ENCODE results near the gene NRG2. TPM values are rescaled to one million over a fixed set of nuclear protein-coding genes. Genes with fewer than 3 reads are reported as not detected.

NRG2 gene
- total and polyA plus RNA-seq, 11 donors, result 0.72 to 4.8 (median 3.4) TPM

DNA sequence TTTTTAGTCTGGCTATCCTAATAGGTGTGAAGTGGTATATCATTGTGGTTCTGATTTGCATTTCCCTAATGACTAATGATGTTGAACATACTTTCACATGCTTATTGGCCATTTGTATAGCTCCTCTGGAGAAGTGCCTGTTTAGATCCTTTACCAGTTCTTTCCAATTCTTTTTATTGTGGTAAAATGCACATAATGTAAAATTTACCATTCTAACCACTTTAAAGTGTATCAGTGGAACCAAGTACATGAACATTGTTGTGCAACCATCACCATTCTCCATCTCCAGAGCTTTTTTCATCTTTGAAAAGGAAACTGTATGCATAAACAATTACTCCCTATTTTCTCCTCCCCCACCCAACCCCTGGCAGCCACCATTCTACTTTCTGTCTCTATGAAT is 95.4 kb downstream of the NRG2 start:
- DNase-seq (no peak), ATAC-seq (no peak)
- H3K4me3 ChIP-seq, result no peak overlapping the region
- peaks cover 0 to 38% (median 15%) of the 10 kb centered on the region in 12 donors for H3K4me1 ChIP-seq
- intact Hi-C loops (cut with DNase I), result no loop called here
- no peak overlapping the region for H3K27ac ChIP-seq
- TF ChIP-seq POLR2A (IDR thresholded peaks at IDR 0.05), result no peak
- TF ChIP-seq, protein P1, sequence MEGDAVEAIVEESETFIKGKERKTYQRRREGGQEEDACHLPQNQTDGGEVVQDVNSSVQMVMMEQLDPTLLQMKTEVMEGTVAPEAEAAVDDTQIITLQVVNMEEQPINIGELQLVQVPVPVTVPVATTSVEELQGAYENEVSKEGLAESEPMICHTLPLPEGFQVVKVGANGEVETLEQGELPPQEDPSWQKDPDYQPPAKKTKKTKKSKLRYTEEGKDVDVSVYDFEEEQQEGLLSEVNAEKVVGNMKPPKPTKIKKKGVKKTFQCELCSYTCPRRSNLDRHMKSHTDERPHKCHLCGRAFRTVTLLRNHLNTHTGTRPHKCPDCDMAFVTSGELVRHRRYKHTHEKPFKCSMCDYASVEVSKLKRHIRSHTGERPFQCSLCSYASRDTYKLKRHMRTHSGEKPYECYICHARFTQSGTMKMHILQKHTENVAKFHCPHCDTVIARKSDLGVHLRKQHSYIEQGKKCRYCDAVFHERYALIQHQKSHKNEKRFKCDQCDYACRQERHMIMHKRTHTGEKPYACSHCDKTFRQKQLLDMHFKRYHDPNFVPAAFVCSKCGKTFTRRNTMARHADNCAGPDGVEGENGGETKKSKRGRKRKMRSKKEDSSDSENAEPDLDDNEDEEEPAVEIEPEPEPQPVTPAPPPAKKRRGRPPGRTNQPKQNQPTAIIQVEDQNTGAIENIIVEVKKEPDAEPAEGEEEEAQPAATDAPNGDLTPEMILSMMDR (IDR thresholded peaks at IDR 0.05), result no peak
- H3K36me3 ChIP-seq, result no peaks in the 10 kb centered on the region
- H3K9me3 ChIP-seq, result peaks cover 0 to 9% (median under 1%) of the 10 kb centered on the region in 12 donors
- H3K27me3 ChIP-seq, result no peaks in the 10 kb centered on the region

DNA sequence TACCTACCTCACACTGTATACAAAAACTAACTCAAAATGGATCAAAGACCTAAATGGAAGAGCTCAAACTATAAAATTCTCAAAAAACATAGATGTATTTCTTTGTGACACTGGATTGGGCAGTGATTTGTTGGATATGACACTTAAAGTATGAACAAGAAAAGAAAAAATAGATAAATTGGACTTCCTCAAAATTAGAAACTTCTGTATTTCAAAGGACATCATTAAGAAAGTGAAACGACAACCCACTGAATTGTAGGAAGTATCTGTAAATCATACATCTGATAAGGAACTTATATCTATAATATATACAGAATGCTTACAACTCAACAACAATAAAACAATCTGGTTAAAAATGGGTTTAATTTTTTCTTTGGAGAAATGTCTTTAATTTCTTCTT is 96.7 kb downstream of the NRG2 start:
- intact Hi-C loops (cut with DNase I), result no loop called here
- Histone ChIP-seq H3K27ac (peak overlapping the region in 1 of 12 donors; percentile 1), H3K4me1 (peaks cover 0 to 26% (median 10%) of the 10 kb centered on the region in 12 donors), H3K4me3 (no peak overlapping the region), H3K27me3 (no peaks in the 10 kb centered on the region), H3K9me3 (peaks cover 0 to 22% (median 10%) of the 10 kb centered on the region in 12 donors), H3K36me3 (no peaks in the 10 kb centered on the region)
- DNase-seq (no peak), ATAC-seq (no peak)
- TF ChIP-seq POLR2A (IDR thresholded peaks at IDR 0.05), result no peak
- TF ChIP-seq, protein P1 (IDR thresholded peaks at IDR 0.05), result no peak
- 52 to 66% (median 61%) methylated on average over 1 of the region's 1 CpG for WGBS, 4 donors

- H3K27me3 ChIP-seq, result no peaks in the 10 kb centered on the region
- DNase-seq (no peak), ATAC-seq (no peak)
- peaks cover 0 to 24% (median 10%) of the 10 kb centered on the region in 12 donors for H3K9me3 ChIP-seq
- H3K27ac ChIP-seq, result peak overlapping the region in 1 of 12 donors; percentile 1
- peaks cover 0 to 21% (median 7%) of the 10 kb centered on the region in 12 donors for H3K4me1 ChIP-seq
- 84 to 89% (median 86%) methylated on average over 3 of the region's 3 CpGs for WGBS, 4 donors
- intact Hi-C loops (cut with DNase I), result no loop called here
- no peak overlapping the region for H3K4me3 ChIP-seq
- TF ChIP-seq, protein P1 (IDR thresholded peaks at IDR 0.05), result no peak
- no peak for TF ChIP-seq POLR2A (IDR thresholded peaks at IDR 0.05)
- no peaks in the 10 kb centered on the region for H3K36me3 ChIP-seq
Observed at GRCh38 chr5:139946006-139946405, 97.1 kb downstream of the NRG2 start.

DNA sequence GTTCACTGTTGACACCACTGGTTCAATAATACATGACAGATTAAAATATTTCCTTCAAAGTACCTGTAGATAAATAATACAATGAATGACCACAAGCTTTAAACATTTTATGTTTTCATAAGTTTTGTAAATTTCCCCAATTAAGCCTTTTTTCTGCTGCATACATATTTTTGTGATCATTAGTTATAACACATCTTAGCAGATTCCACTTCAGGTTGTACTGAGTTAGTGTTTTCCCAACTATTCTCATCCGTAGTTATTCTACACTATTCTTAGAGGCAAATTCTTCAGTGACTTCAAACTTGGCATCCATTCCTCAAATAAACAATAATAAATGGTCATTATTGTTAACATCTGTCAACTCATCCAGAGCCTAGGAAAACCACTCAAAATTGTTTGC is 100.9 kb downstream of the NRG2 start:
- 0 to 62% (median 49%) methylated on average over 1 of the region's 1 CpG for WGBS, 4 donors
- DNase-seq (no peak), ATAC-seq (no peak)
- intact Hi-C loops (cut with DNase I), result no loop called here
- TF ChIP-seq, protein P1 (IDR thresholded peaks at IDR 0.05), result no peak
- no peak for TF ChIP-seq POLR2A (IDR thresholded peaks at IDR 0.05)
- H3K27me3 ChIP-seq, result no peaks in the 10 kb centered on the region
- H3K9me3 ChIP-seq, result peaks cover 0 to 43% (median 10%) of the 10 kb centered on the region in 12 donors
- peaks cover 0 to 5% (median 0%) of the 10 kb centered on the region in 12 donors for H3K4me1 ChIP-seq
- H3K4me3 ChIP-seq, result no peak overlapping the region
- no peaks in the 10 kb centered on the region for H3K36me3 ChIP-seq
- H3K27ac ChIP-seq, result no peak overlapping the region
